Endothelial cell of umbilical vein (primary cell): Measurements from ENCODE around the gene CGRRF1. TPM values are rescaled to one million over a fixed set of nuclear protein-coding genes. Genes with fewer than 3 reads are reported as not detected.

ENCODE experiments used
- BruUV-seq: library from RNA; stranded (reverse); fragments of 400-500 nt; replicated peaks from 2 replicates; lab custom pipeline; 2021; lab: Mats Ljungman, UMichigan
- CTCF ChIA-PET: fragments of 300-600, 350-600 bp; sonication (Branson Sonifier 250); formaldehyde crosslinking; loops from one replicate; lab custom pipeline; 2021; ENCODE audit warnings: antibody characterized with exemption, inconsistent platforms; lab: Charles Lee
- POLR2A ChIA-PET: fragments of 300-600, 350-600 bp; sonication (Branson Sonifier 250); formaldehyde crosslinking; loops from one replicate; lab custom pipeline; 2021; ENCODE audit warnings: antibody characterized with exemption, inconsistent platforms; lab: Charles Lee
- DNase-seq: peaks from one replicate; pipeline ENCODE4 v3.0.0-alpha.2; 2011; ENCODE audit warnings: low read depth, low spot score
- FAIRE-seq: peaks from 2 replicates; lab custom pipeline; 2011; peaks lifted over from hg19 to GRCh38; lab: Jason Lieb, UNC
- H2AFZ ChIP-seq: 2 replicates; pipeline ENCODE4 v1.6.0; 2012; ENCODE audit warnings: low read depth, low read length, control low read depth, inconsistent platforms
- H3K27ac ChIP-seq: 2 replicates; pipeline ENCODE4 v1.5.1; 2011; ENCODE audit warnings: low read depth, mild to moderate bottlenecking, control low read depth, low read length, moderate library complexity; ENCODE audit not compliant: insufficient read depth
- H3K27me3 ChIP-seq, 2 experiments: 2 replicates each; pipeline versions ENCODE4 v1.6.0 to v1.6.1; 2011; ENCODE audit warnings: low read length in 2 of 2, mixed read lengths in 1 of 2; ENCODE audit not compliant: control insufficient read depth in 2 of 2, insufficient read depth in 2 of 2
- H3K36me3 ChIP-seq, 2 experiments: 2 replicates in 1 of 2; 3 replicates in 1 of 2; pipeline ENCODE4 v1.5.1; 2011; ENCODE audit warnings: low read length in 2 of 2, mild to moderate bottlenecking in 1 of 2, moderate library complexity in 1 of 2; ENCODE audit not compliant: control insufficient read depth in 2 of 2, insufficient read depth in 2 of 2; ENCODE audit errors: extremely low read depth in 1 of 2
- H3K4me1 ChIP-seq: 3 replicates; pipeline ENCODE4 v1.5.1; 2011; ENCODE audit warnings: mild to moderate bottlenecking, low read length; ENCODE audit not compliant: control insufficient read depth, insufficient read depth; ENCODE audit errors: extremely low read depth
- H3K4me2 ChIP-seq: 2 replicates; pipeline ENCODE4 v1.6.1; 2011; ENCODE audit warnings: low read length, control low read depth, mixed read lengths; ENCODE audit not compliant: insufficient read depth
- H3K4me3 ChIP-seq, 3 experiments: fragments of 200-600 bp in 1 of 3; sonication (generic), shearing (Covaris generic) in 1 of 3; replicated peaks in 1 of 3; 2 replicates each; pipeline ENCODE4 v1.5.1; 2011 to 2016; ENCODE audit warnings: control low read depth in 3 of 3, low read length in 3 of 3, mild to moderate bottlenecking in 2 of 3, inconsistent platforms in 1 of 3, low read depth in 1 of 3, moderate library complexity in 1 of 3; ENCODE audit not compliant: insufficient read depth in 1 of 3
- H3K79me2 ChIP-seq: 2 replicates; pipeline ENCODE4 v1.6.0; 2012; ENCODE audit warnings: low read length, inconsistent platforms; ENCODE audit not compliant: control insufficient read depth, insufficient read depth
- H3K9ac ChIP-seq: replicated peaks from 2 replicates; pipeline ENCODE3; 2011; ENCODE audit warnings: low read length, control low read depth; ENCODE audit not compliant: insufficient read depth; ENCODE audit errors: extremely low read depth
- H3K9me1 ChIP-seq: replicated peaks from 3 replicates; pipeline ENCODE4 v1.6.0; 2011; ENCODE audit warnings: mild to moderate bottlenecking, low read length; ENCODE audit not compliant: control insufficient read depth, insufficient read depth; ENCODE audit errors: extremely low read depth
- H3K9me3 ChIP-seq: replicated peaks from 2 replicates; pipeline ENCODE4 v1.5.1; 2012; ENCODE audit warnings: low read length, inconsistent platforms; ENCODE audit not compliant: control insufficient read depth, insufficient read depth
- H4K20me1 ChIP-seq: replicated peaks from 2 replicates; pipeline ENCODE3; 2011; ENCODE audit warnings: mild to moderate bottlenecking, low read length; ENCODE audit not compliant: control insufficient read depth, insufficient read depth; ENCODE audit errors: extremely low read depth
- CTCF ChIP-seq, 2 donors: IDR thresholded peaks; 1 replicate in 1 of 2; 2 replicates in 1 of 2; pipeline ENCODE4 v1.5.1; 2011; ENCODE audit warnings: low read length in 2 of 2, mild to moderate bottlenecking in 2 of 2, moderate library complexity in 2 of 2, control low read depth in 1 of 2, inconsistent platforms in 1 of 2, low read depth in 1 of 2; ENCODE audit not compliant: insufficient read depth in 1 of 2; ENCODE audit errors: extremely low read depth in 1 of 2
- EZH2 ChIP-seq: IDR thresholded peaks from 2 replicates; pipeline ENCODE4 v1.6.1; 2012; ENCODE audit warnings: borderline replicate concordance, low read depth, mild to moderate bottlenecking, moderate library complexity, low read length, inconsistent platforms; ENCODE audit not compliant: severe bottlenecking
- FOS ChIP-seq: IDR thresholded peaks from 2 replicates; pipeline ENCODE4 v1.6.1; 2011; ENCODE audit warnings: mild to moderate bottlenecking, low read length, moderate library complexity, borderline replicate concordance; ENCODE audit not compliant: insufficient read depth
- GATA2 ChIP-seq: IDR thresholded peaks from 2 replicates; pipeline ENCODE4 v1.7.0; 2011; ENCODE audit warnings: low read depth, mild to moderate bottlenecking, moderate library complexity, mixed read lengths, low read length; ENCODE audit not compliant: insufficient read length, insufficient read depth
- JUN ChIP-seq: IDR thresholded peaks from 2 replicates; pipeline ENCODE4 v1.6.1; 2011; ENCODE audit warnings: borderline replicate concordance, low read depth; ENCODE audit not compliant: insufficient read length, insufficient read depth
- MAX ChIP-seq: IDR thresholded peaks from 2 replicates; pipeline ENCODE4 v1.6.1; 2011; ENCODE audit not compliant: insufficient read depth, insufficient read length
- MYC ChIP-seq: IDR thresholded peaks from one replicate; pipeline ENCODE4 v1.6.1; 2011; ENCODE audit warnings: mild to moderate bottlenecking, low read depth, low read length
- POLR2A ChIP-seq: IDR thresholded peaks from 2 replicates; pipeline ENCODE4 v1.6.1; 2012; ENCODE audit warnings: low read depth, mild to moderate bottlenecking, control low read depth, low read length
- POLR2AphosphoS5 ChIP-seq: IDR thresholded peaks from 2 replicates; pipeline ENCODE4 v1.6.1; 2012; ENCODE audit warnings: low read depth, mild to moderate bottlenecking, control low read depth, low read length, moderate library complexity; ENCODE audit not compliant: insufficient read depth
- dilution Hi-C: fragments of 300-500 bp; cut with MboI; formaldehyde crosslinking; loops from one replicate; pipeline ENCODE4 v1.15.0; 2019; ENCODE audit warnings: low sequenced_read_pairs; ENCODE audit not compliant: extremely low pct_ligation_motif_present
- intact Hi-C: fragments of 100-400 bp; cut with micrococcal nuclease; formaldehyde crosslinking; loops from one replicate; pipeline ENCODE4 v1.10.0; 2022
- polyA plus RNA-seq, 4 experiments: library from polyadenylated mRNA; depleted of rRNA in 3 of 4; stranded (reverse) in 3 of 4; unstranded in 1 of 4; fragments of >200 nt; gene quantifications; 2 replicates each; pipeline versions ENCODE4 v1.2.1 to v1.2.3, GENCODE V29; 2011 to 2012; ENCODE audit warnings: missing spikeins in 1 of 4
- total RNA-seq: library from RNA; stranded (reverse); gene quantifications from 2 replicates; pipeline ENCODE4 v1.2.3, GENCODE V29; 2021

The CGRRF1 gene
- total and polyA plus RNA-seq, 2 donors (not counting 3 experiments of a cell fraction or from before 2014, with no cell fraction given), result 6.6 to 15.7 TPM

- FAIRE-seq (peak; percentile 72), DNase-seq (peak; percentile 95)
- H3K4me2 ChIP-seq, result peak within 1 kb of the TSS; percentile 80
- peak within 1 kb of the TSS; percentile 97 for H3K27ac ChIP-seq
- ChIA-PET POLR2A (interaction anchor here (0.7 to 1.4 kb wide), 3 partner anchors 16 to 195 kb away, joined by 3 to 7 read pairs (median 4); partner anchors contain the start of gene CGRRF1), CTCF (interaction anchor here (1.2 to 2.1 kb wide), 5 partner anchors 15 to 284 kb away, joined by 5 to 14 read pairs (median 5); partner anchors contain the start of genes CDKN3 and CGRRF1)
- H3K27me3 ChIP-seq, result no peaks in the 10 kb centered on the region
- peak within 1 kb of the TSS; percentile 96 for H2AFZ ChIP-seq
- peaks cover 32% of the 10 kb centered on the region for H3K79me2 ChIP-seq
- no peaks in the 10 kb centered on the region for H4K20me1 ChIP-seq
- H3K4me1 ChIP-seq, result peaks cover 13% of the 10 kb centered on the region
- TF ChIP-seq POLR2AphosphoS5 (peak; percentile 99), FOS (peak; percentile 73), MYC (no peak), EZH2 (no peak), CTCF (IDR thresholded peaks at IDR 0.05; ENCODE audit: extremely low read depth in 1 of 2, insufficient read depth in 1 of 2, low read depth in 1 of 2, low read length in 2 of 2) (peak; percentile 28 to 58), POLR2A (peak; percentile 95), MAX (peak; percentile 89), JUN (no peak), GATA2 (peak; percentile 10)
- H3K9ac ChIP-seq, result peak within 1 kb of the TSS; percentile 96
- BruUV-seq, result no TSS peak
- H3K9me1 ChIP-seq, result no peaks in the 10 kb centered on the region
- intact Hi-C loops, result loop anchor here (1.0 to 2.0 kb wide), 5 partner anchors 21 to 166 kb away; partner anchors contain the start of genes CGRRF1 and CNIH1
- no peaks in the 10 kb centered on the region for H3K9me3 ChIP-seq
- dilution Hi-C loops, result no loop called here
- H3K36me3 ChIP-seq, result no peaks in the 10 kb centered on the region
- H3K4me3 ChIP-seq, result peak within 1 kb of the TSS; percentile 72 to 91 (median 81)
Observed at GRCh38 chr14:54488646-54489317, 20.9 kb upstream of the CGRRF1 start, which contains the start of gene GMFB. GMFB (minus strand) TSS chr14:54488980; CDS start chr14:54488927, 53 bp downstream.
